Middle frontal gyrus (tissue), 1 donor: ENCODE measurements around the gene EAF1.
"Not testable (repeated sequence)": the region's sequence is repeated elsewhere in the genome, so short reads cannot be mapped to it uniquely, and the experiment has no call there.

Experiments
- DNase-seq: peaks from one replicate; pipeline ENCODE4 v3.0.0-alpha.2; 2015; ENCODE audit warnings: low spot score; ENCODE audit errors: extremely low spot score

Gene EAF1

GRCh38 chr3:15427182-15427880 is at the start of gene EAF1, which contains the start of gene METTL6:
TSS of gene EAF1 (plus strand) at chr3:15427598. CDS start at chr3:15427780, 182 bp downstream.
TSS of gene METTL6 (minus strand) at chr3:15427544. CDS start at chr3:15426511, 1,033 bp downstream.
- peak; percentile 83 for DNase-seq

- DNase-seq, result peak; percentile 88
These were observed 49.2 kb upstream of the EAF1 start for GRCh38 chr3:15377961-15378791.

GRCh38 chr3:15380980-15381890 is 46.2 kb upstream of the EAF1 start:
- no peak for DNase-seq

GRCh38 chr3:15382405-15382923 is 44.9 kb upstream of the EAF1 start:
- no peak for DNase-seq

- no peak for DNase-seq
These were observed 42.7 kb upstream of the EAF1 start for GRCh38 chr3:15384510-15385237.

- not testable (repeated sequence) for DNase-seq
These were observed 42.1 kb upstream of the EAF1 start for GRCh38 chr3:15385238-15385695.

GRCh38 chr3:15385901-15386653 is 41.3 kb upstream of the EAF1 start:
- DNase-seq, result no peak

- DNase-seq, result not testable (repeated sequence)
These were observed 40.8 kb upstream of the EAF1 start for GRCh38 chr3:15386654-15386955.

- no peak for DNase-seq
These were observed 40.2 kb upstream of the EAF1 start for GRCh38 chr3:15387171-15387581.

- no peak for DNase-seq
These were observed 39.7 kb upstream of the EAF1 start for GRCh38 chr3:15387735-15388134.

- DNase-seq, result not testable (repeated sequence)
These were observed 39.1 kb upstream of the EAF1 start for GRCh38 chr3:15388335-15388734.

GRCh38 chr3:15390460-15390859 is 36.9 kb upstream of the EAF1 start:
- DNase-seq, result no peak

- no peak for DNase-seq
These were observed 36.4 kb upstream of the EAF1 start for GRCh38 chr3:15391007-15391406.

- not testable (repeated sequence) for DNase-seq
These were observed 34.1 kb upstream of the EAF1 start for GRCh38 chr3:15393252-15393651.

GRCh38 chr3:15398731-15399133 is 28.7 kb upstream of the EAF1 start:
- not testable (repeated sequence) for DNase-seq

GRCh38 chr3:15399970-15400369 is 27.4 kb upstream of the EAF1 start:
- DNase-seq, result no peak

- no peak for DNase-seq
These were observed 25.5 kb upstream of the EAF1 start for GRCh38 chr3:15401936-15402335.

- DNase-seq, result no peak
These were observed 23.9 kb upstream of the EAF1 start for GRCh38 chr3:15403495-15403894.

GRCh38 chr3:15403965-15404364 is 23.4 kb upstream of the EAF1 start:
- no peak for DNase-seq

GRCh38 chr3:15404767-15405166 is 22.6 kb upstream of the EAF1 start:
- no peak for DNase-seq
